HG03442 (cell line): ENCODE results near the gene GPR26.

Source experiments
- ATAC-seq: cut with Tn5 transposase; IDR thresholded peaks from one replicate; pipeline ENCODE4 v1.9.1; 2021; ENCODE audit warnings: mild to moderate bottlenecking, moderate library complexity; ENCODE audit not compliant: unreplicated experiment

The GPR26 gene, protein sequence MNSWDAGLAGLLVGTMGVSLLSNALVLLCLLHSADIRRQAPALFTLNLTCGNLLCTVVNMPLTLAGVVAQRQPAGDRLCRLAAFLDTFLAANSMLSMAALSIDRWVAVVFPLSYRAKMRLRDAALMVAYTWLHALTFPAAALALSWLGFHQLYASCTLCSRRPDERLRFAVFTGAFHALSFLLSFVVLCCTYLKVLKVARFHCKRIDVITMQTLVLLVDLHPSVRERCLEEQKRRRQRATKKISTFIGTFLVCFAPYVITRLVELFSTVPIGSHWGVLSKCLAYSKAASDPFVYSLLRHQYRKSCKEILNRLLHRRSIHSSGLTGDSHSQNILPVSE

DNA sequence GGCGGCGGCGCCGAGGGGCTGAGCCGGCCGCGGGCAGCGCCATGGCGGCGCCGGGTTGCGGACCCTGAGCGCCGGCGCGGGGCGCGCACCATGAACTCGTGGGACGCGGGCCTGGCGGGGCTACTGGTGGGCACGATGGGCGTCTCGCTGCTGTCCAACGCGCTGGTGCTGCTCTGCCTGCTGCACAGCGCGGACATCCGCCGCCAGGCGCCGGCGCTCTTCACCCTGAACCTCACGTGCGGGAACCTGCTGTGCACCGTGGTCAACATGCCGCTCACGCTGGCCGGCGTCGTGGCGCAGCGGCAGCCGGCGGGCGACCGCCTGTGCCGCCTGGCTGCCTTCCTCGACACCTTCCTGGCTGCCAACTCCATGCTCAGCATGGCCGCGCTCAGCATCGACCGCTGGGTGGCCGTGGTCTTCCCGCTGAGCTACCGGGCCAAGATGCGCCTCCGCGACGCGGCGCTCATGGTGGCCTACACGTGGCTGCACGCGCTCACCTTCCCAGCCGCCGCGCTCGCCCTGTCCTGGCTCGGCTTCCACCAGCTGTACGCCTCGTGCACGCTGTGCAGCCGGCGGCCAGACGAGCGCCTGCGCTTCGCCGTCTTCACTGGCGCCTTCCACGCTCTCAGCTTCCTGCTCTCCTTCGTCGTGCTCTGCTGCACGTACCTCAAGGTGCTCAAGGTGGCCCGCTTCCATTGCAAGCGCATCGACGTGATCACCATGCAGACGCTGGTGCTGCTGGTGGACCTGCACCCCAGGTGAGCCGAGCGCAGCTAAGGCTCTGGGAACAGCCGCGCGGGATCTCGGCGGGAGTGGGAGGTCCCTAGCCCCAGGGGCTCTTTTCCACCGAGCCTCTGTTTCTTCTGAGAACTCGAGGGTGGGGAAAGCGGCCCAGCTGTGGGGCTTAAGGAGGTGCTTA lies at the start of gene GPR26:
Gene GPR26 (plus strand): TSS at position 38 of the 919 bp plus-strand sequence. CDS start 53 bp downstream, at position 91.
- ATAC-seq: no peak

DNA sequence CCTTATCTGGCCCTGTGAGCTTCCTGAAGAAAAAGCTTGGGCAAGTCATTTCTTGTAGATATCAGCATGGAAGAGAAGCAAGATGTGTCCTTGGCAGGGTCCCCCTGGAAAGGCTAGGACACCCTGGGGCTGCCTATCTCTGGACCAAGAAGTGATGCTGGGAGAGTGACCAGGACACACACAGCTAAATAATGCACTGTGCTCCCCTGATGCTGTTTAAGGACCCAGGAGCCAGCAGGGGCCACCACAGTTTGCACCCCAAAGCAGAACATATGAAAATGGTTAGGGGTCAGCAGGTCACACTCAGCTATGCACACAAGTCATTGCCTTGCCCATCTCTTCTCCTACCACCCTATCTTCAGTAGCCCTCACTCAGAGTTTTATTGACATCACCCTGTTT lies 47.9 kb upstream of the GPR26 start:
- no peak for ATAC-seq

DNA sequence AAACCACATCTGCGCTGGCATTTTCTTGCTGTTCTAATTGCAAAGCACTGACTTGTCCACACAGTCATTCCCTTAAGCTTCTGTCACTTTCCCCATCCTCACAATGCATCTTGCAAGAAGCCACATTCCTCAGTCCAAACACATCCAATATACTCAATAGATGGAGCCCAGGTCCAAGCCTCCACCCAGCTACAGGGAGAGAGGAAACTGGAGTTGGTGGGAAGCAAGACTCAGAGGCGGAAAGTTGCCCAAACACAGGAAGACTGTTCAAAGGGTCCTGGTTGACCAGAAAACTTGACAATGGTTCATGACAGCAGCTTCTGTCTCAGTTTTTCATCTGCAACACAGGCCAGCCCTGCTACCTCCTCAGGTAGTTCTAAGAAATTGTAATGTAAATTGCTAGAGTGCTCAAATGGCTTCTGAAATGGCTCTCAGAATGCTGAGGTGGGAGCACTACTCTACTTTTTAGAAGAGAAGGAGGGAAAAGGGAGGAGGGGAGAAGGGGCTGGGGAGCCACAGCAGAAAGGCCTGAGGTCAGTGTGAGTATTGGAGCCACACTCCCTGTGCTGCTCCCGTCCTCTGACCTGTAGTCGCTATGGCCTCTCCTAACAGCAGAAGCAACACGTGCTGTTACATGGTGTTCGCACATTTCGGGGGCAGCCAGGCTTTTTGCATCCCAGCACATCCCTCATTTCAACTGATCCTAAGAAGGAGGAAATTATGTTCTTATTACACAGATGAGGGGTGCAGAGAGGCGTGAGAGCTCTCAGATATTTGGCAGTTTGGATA lies 46.9 kb upstream of the GPR26 start:
- ATAC-seq: no peak

DNA sequence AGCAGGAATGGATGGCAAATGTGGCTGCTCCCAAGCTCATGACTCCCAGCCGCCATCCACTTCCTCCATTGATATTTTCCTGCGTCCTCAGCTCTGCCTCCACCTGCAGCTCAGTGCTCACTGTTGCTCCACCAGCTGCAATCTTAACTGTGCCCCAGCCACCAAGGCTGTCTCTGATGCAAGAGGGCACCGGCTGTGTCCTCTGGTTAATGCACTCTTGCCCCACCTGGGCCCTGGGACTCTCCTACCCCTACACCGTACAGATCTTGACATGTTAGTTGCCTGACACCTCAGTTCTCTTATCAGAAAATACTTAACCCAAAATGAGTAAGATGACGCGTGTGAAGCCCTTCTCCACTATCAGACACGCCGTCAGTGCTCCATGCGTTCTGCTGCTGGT lies 45.5 kb upstream of the GPR26 start:
- ATAC-seq: no peak

DNA sequence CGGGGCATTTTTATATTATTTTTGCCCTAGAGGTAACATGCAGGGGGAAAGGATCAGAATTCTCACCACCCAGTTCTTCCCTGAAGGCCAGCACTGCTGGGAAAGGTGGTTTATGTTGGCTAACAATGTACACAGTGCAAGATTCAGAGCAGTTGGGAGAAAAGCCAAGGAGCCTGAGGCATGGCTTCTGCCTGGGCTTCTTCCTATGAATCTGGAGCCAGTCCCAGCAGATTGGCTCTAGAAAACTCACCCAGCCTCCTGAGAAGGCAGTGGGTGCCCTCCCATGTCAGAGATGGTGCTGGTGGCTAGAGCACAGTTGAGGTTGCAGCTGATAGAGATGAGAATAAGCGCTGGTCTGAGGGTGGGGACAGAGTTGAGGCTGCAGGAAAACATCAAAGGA lies 44.7 kb upstream of the GPR26 start:
- no peak for ATAC-seq

DNA sequence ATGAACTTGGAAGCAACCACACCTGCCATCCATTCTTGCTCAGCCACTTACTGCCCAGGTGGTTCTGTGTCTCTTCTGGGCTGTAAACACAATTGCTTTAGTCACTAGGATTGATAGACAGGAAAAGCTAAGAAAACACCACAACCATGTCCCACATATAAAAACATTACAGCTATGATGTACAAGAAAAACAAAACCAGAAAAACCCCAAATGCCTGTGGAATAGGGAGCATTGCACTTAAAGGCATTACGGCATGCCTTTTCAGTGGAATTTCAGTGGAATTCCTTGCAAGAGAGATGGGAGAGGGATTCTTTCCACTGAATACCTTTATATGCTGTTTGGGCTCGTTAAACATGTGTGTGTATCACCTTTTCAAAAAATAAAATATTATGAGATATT lies 44.2 kb upstream of the GPR26 start:
- no peak for ATAC-seq

DNA sequence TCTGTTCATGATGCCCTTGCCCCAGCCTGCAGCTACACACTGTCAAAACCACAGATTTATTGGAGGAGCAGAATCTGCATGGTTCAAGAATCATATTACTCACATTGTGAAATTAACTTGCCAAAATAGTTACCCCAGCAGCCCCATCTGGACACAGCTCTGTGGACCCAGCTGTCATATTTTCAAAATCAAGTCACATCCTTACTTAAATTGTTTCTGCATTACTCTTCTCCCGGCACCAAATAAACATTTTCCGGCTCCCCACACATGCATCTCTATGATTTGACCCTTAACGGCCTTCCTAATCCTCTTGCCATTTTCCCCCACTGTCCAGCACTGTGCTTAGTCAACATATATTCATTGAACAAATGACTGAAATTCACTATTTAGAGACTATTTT lies 43.8 kb upstream of the GPR26 start:
- ATAC-seq: no peak

DNA sequence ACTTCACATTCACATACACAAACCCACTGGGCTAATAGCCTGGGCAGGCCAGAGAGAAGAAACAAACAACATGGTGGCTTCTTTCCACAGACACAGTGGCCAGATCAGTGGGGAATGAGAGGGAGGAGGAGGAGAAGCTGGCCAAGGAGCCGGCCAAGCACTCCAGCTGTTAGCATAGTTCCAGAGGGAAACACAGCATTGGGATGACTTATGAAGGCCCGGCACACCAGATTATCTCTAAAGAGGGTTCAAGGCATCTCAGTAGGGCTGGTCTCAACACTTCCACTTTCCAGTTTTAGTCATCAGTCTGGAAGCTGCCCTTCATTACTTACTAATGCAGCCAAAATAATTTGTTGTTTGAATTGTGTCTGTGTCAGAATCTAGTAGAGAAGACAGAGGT lies 42.1 kb upstream of the GPR26 start:
- no peak for ATAC-seq

DNA sequence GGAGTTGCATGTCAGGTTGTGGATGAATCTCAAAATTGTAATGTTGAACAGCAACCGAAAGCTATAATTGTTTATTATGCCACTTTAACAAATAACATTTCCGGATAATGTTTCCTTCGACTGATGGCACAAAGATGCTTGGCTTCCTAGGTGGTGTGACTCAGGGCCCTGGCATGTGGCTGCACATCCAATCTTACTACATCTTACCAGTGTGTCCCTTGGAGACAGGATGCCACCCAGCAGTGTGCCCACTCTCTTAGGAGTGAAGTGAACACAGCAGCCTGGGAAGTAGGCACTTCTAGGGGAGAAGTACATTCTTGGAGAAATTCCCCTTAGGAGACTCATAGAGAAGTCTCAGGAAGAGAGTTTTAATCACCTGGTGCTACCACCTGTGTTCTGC lies 33.0 kb upstream of the GPR26 start:
- ATAC-seq: no peak

DNA sequence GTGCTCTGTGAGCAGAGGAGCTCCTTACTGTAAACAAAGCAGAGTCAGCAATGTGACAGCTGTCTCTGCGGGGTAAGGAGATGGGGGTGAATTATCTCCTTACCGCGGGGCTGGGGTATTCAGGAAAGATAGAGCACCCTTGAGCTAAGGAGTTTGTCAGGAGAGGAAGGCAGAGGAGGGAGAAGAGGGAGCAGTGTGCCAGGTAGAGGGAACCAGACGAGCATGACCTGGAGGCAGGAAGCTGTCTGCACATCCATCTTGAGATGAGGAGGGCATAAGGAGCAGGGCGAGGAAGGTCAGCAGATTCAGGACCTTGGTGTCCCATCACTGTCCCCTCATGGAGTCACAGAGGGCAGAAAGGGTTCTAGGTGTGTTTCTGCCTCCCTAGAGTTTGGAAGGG lies 32.5 kb upstream of the GPR26 start:
- ATAC-seq: no peak

DNA sequence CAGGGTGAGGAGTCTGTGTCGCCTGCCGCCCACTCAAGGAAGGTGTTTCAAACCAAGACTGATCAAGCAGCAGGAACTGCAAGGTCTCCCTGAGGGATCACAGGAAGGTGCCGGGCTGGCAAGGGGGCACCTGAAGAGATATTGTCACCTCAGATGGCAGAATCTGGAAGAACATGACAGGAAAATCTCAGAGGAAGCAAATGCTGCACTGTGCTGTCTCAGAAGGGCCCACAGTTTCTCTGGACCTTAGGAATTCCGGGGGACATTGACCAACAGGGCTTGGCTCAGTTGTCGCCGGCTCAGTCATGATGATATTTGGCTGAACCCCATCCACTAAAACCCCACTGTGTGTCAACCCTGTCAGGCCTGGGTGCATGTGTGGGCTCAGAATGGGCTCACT lies 31.9 kb upstream of the GPR26 start:
- ATAC-seq: no peak

DNA sequence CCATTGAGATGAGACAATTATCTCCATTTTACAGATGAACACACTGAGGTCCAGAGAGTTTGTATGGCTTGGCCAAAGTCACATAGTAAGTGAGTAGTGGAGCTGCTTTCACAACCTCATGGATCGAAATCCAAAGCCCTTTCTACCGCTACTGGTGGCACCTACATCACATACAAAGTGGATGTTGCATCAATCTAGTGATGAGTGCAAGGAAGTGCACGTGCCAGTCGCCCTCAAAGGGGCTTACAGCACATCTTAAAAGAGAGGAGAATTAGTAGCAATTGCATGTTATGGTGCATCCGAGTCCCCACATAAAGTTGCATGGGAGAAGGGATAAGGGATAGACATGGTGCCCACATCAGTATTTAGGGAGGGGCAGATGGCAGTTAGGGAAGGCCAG lies 31.0 kb upstream of the GPR26 start:
- no peak for ATAC-seq

DNA sequence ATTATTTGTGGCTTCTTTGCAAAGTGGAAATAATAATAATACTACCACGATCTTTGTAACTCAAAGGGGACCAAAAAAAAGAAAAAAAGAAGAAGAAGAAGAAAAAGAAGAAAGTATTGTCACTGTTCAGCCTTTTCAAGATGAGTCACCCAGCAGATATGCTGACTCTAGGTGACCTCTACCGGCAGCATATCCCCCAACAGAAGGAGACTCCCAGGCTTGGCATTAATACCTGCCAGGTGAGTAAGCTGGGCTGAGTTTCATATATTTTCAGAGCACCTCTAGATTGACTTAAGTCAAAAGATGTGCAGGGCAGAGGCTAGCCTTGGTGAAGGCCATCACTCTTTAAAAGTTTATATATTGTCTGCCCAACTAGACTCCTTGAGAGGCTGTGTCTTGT lies 30.4 kb upstream of the GPR26 start:
- ATAC-seq: no peak

DNA sequence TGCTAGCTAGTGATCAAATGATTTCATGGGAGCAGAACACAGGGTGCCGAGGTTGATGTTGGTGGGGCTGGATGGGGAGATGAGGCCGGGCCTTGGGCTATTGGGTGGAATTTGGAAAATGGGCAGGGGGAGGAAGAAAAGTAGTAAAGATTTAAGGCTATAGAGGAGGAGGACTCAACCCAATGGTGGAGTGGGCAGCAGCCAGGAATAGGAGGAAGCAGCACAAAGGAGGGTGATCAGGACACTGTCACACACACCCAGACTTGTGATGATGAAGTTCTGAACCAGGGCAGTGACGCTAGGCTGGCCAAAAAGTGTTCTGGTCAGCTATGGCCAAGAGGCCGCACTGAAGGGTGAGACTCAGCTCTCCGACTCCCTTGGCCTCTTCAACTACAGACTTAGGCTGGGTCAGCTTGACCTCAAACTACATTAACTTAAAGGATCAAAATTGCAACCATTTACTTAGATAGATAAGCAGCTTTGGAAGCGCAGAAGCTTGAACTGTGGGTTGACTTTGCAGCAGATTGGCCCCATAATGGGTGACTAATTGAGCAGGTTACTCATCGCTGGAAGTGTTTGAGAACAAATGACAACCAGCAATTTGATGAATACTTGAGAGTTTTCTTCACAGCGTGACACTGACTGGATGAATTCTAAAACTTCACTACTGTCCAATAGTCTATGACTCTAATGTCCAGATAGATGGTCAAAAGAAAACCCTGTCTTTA lies 29.4 kb upstream of the GPR26 start:
- ATAC-seq: no peak

DNA sequence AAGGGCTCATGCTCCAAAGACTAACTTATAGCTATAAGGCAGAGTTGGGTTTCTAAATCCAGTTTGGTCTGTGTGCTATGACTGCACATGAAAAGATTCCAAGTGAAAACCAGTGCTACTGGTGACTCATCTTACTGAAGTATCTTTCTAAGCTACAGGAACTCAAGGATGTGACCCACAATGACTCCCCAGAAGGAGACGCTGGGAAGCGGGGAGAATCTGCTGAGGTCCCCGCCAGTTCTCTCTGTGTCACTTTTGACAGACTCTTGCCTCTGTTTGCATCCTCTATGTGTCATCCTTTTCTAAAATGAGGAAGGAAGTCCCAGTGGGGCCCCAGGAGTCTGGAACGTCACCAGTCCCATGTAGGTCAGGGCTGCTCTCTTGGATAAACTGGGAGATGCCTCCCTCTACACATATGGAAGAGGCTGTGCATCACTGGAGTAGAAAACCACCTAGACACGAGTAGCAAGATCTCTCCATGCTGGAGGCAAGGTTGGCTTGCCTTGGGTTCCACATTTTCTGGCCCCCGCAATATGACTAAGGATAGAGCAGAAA lies 28.8 kb upstream of the GPR26 start:
- ATAC-seq: no peak

DNA sequence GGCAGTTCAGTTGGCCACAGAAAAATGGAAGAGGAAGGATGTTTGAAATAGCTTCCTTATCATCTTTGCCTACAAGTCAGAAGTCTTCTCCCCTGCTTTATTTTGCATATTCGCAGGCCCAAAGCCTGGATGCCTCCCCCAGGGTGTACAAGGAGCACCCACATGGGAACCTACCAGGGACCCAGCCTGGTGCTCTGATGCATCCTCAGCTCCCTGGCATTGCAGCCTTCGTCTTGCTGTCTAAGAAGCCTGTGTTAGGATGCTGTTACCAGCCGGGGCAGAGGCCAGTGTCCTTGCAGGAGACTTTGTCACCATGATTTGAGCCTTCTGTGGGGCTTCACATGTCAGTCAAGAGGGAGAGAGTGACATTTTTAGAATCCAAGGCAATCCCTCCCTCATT lies 27.0 kb upstream of the GPR26 start:
- no peak for ATAC-seq

DNA sequence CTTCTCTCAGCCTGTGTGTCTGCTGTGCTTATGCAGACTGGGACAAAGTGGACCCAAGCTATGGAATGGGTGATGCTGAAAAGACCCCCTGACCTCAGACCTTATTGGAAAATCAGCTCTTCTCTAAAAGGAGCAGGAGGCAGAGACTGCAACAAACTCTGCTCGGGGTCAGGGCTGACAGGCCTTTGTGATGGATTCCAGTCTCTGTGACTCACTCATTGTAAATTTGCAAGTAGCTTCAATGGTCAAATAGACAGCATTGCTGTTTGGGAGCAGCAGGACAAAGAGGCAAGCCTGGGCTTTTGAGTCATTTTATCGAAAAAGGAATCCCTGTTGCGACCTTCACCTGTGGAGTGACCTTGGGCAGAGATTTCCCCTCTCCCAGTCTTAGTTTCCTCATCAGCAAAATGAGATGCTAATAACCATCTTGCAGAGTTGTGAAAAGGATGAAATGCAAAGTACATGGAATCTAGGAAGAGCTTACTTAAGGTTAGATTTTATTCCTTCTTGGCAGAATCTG lies 26.1 kb upstream of the GPR26 start:
- ATAC-seq: no peak

DNA sequence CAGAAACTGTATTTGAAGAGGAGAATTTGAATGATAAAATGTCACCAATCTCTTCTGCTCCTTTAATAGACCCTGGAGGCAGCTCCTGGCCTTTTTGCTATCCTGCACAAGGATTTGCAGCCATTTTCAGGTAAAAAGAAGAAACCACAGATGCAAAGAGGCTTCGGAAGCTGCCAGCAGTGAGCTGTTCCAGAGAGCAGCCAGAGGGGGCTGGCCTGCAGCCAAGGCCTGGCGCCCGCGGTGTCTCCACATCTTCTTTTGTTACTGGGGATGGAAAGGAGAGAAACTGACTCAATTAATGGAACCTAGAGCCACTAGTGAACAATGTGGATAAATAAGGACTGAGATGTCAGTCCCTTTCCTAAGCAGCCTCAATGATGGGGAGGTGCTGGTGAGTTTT lies 23.9 kb upstream of the GPR26 start:
- ATAC-seq: no peak

DNA sequence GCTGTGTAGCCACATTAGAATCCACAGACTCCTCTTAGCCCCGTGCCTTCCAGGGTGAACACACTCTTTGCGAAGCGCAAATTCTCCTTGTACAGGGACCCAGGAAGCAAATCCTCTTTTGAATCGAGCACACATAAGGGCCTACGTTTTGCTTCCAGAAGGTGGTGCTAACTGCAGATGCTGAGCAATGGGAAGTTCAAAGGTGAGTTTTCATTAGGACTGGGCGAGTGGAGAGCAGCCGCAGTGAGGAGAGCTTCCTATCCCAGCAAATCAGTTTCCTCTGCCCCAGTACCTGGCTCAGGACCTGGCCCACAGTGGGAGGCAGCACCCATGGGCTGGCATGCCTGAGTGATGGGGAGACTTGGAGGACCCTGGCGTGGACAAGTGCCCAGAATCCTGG lies 23.5 kb upstream of the GPR26 start:
- ATAC-seq: no peak

DNA sequence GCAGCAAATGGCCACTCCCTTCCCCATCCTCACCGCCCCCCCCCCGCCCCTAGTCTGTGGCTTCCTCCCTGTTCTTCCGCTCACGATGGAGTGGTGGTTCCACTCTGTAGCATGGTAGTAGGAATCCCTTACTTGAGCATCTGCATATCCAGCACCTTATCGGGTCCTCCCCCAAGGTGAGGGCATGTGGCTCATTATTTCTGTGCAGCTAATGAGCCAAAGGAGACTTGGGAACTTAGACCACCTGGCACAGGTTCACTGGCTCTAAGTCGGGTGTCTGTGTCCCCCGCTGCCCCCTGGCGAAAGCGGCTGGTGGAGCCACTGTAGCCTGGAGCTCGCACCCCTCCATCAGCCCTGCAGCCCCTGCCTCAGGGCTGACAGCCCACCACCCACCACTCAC lies 22.8 kb upstream of the GPR26 start:
- no peak for ATAC-seq
